ENCODE results near the gene ADGRD2. TPM values are rescaled to one million over a fixed set of nuclear protein-coding genes. Genes with fewer than 3 reads are reported as not detected.

The ADGRD2 gene
- total RNA-seq, 4 donors from 2014 or later, result 0.35 TPM; not detected in 3

- Histone ChIP-seq H3K4me1 (peaks cover 9 to 29% (median 16%) of the 10 kb centered on the region in 3 donors), H3K27ac (no peak overlapping the region), H3K36me3 (no peaks in the 10 kb centered on the region), H3K9me3 (no peaks in the 10 kb centered on the region), H3K4me3 (no peak overlapping the region), H3K27me3 (peaks cover 22 to 100% (median 30%) of the 10 kb centered on the region in 4 donors)
- TF ChIP-seq, protein P1, sequence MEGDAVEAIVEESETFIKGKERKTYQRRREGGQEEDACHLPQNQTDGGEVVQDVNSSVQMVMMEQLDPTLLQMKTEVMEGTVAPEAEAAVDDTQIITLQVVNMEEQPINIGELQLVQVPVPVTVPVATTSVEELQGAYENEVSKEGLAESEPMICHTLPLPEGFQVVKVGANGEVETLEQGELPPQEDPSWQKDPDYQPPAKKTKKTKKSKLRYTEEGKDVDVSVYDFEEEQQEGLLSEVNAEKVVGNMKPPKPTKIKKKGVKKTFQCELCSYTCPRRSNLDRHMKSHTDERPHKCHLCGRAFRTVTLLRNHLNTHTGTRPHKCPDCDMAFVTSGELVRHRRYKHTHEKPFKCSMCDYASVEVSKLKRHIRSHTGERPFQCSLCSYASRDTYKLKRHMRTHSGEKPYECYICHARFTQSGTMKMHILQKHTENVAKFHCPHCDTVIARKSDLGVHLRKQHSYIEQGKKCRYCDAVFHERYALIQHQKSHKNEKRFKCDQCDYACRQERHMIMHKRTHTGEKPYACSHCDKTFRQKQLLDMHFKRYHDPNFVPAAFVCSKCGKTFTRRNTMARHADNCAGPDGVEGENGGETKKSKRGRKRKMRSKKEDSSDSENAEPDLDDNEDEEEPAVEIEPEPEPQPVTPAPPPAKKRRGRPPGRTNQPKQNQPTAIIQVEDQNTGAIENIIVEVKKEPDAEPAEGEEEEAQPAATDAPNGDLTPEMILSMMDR (IDR thresholded peaks at IDR 0.05), result no peak
- no peak for TF ChIP-seq POLR2A (IDR thresholded peaks at IDR 0.05)
- DNase-seq, result no peak
- 54 to 57% methylated on average over 8 to 11 of the region's 11 CpGs for WGBS, 2 donors
- intact Hi-C loops (cut with DNase I), result no loop called here
Measured at GRCh38 chr9:124501771-124502320, 51.6 kb downstream of the ADGRD2 start.

GRCh38 chr9:124502711-124503702 lies 52.8 kb downstream of the ADGRD2 start:
- H3K4me3 ChIP-seq, result peak overlapping the region in 2 of 4 donors; percentile 40 to 57

GRCh38 chr9:124503713-124504529 lies 53.7 kb downstream of the ADGRD2 start:
- peaks cover 9 to 29% (median 16%) of the 10 kb centered on the region in 3 donors for H3K4me1 ChIP-seq
- H3K27me3 ChIP-seq, result peaks cover 22 to 86% (median 30%) of the 10 kb centered on the region in 4 donors
- H3K4me3 ChIP-seq, result peak overlapping the region; percentile 3 to 57 (median 26)
- H3K27ac ChIP-seq, result no peak overlapping the region
- no peak for DNase-seq
- no peaks in the 10 kb centered on the region for H3K36me3 ChIP-seq
- WGBS, 2 donors, result 4 to 7% methylated on average over 41 to 44 of the region's 76 CpGs
- TF ChIP-seq, protein P1 (IDR thresholded peaks at IDR 0.05), result no peak
- no peak for TF ChIP-seq POLR2A (IDR thresholded peaks at IDR 0.05)
- H3K9me3 ChIP-seq, result no peaks in the 10 kb centered on the region
- intact Hi-C loops (cut with DNase I), result no loop called here

More at GRCh38 chr9:124502711-124503702, 52.8 kb downstream of the ADGRD2 start:
- no peak for DNase-seq
- 33% methylated on average over 14 of the region's 96 CpGs; no CpG with 5 or more reads in 1 of the 2 donors for WGBS, 2 donors
- TF ChIP-seq, protein P1 (IDR thresholded peaks at IDR 0.05), result no peak
- TF ChIP-seq POLR2A (IDR thresholded peaks at IDR 0.05), result no peak
- Histone ChIP-seq H3K9me3 (no peaks in the 10 kb centered on the region), H3K4me1 (peaks cover 9 to 29% (median 16%) of the 10 kb centered on the region in 3 donors), H3K36me3 (no peaks in the 10 kb centered on the region), H3K27ac (no peak overlapping the region), H3K27me3 (peaks cover 22 to 95% (median 30%) of the 10 kb centered on the region in 4 donors)
- intact Hi-C loops (cut with DNase I), result no loop called here

GRCh38 chr9:124504530-124505005 lies 54.3 kb downstream of the ADGRD2 start:
- Histone ChIP-seq H3K27ac (no peak overlapping the region), H3K9me3 (no peaks in the 10 kb centered on the region), H3K27me3 (peaks cover 22 to 80% (median 30%) of the 10 kb centered on the region in 4 donors), H3K4me1 (peaks cover 9 to 29% (median 16%) of the 10 kb centered on the region in 3 donors), H3K36me3 (no peaks in the 10 kb centered on the region), H3K4me3 (peak overlapping the region; percentile 3 to 57 (median 26))
- WGBS, 2 donors, result no CpG with 5 or more reads among the region's 81 CpGs
- TF ChIP-seq, protein P1 (IDR thresholded peaks at IDR 0.05), result no peak
- no peak for TF ChIP-seq POLR2A (IDR thresholded peaks at IDR 0.05)
- intact Hi-C loops (cut with DNase I), result no loop called here
- no peak for DNase-seq
